Tongue (tissue), 2 donors: ENCODE data around the gene CELF6. TPM values are rescaled to one million over a fixed set of nuclear protein-coding genes. Genes with fewer than 3 reads are reported as not detected.
A peak's percentile ranks its signal among the peaks of the same experiment; 100 is the strongest.

Source experiments
- DNase-seq: peaks from one replicate; pipeline ENCODE4 v3.0.0-alpha.2; 2015
- total RNA-seq: library from RNA; depleted of rRNA; stranded (reverse); fragments of >200 nt; gene quantifications from one replicate; pipeline ENCODE4 v1.2.3, GENCODE V29; 2014

Gene CELF6
- total RNA-seq, 1 donor from 2014 or later: 1.3 TPM

DNA sequence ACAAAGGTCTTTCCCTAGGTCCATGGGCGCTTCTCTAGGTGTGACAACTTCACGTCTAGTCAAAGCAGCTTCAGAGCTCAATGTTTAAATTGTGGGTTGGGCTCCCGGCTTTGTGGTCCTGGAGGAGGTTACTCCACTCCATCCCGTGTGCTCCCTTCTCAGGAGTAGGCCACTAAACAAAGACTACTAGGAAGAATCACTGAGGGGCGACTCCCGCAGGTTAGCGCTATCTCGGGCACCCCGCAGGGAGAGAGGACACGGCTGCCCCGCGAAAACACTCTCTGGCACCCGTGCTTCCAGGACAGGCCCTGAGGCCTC, 48.1 kb downstream of the CELF6 start:
- DNase-seq: peak; percentile 31

DNA sequence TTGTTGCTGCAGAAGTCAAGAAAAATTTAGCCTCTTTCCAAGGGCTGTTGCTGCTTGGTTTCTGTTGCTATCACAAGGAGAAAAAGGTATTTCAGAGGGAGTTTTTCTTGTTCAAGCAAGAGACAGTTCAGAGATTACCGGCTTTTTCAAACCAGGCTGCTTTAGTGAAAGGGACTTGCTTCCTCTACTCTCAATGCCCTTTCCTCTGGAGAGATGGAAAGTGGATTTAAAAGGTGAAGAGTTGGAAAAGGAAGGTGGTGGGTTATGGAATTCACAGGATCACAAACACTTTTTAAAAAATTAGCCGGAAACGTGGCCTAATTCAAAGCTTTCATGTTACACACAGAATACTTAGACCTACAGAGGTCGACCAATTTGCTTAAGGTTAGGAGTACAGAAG, 48.7 kb downstream of the CELF6 start:
- DNase-seq: no peak

DNA sequence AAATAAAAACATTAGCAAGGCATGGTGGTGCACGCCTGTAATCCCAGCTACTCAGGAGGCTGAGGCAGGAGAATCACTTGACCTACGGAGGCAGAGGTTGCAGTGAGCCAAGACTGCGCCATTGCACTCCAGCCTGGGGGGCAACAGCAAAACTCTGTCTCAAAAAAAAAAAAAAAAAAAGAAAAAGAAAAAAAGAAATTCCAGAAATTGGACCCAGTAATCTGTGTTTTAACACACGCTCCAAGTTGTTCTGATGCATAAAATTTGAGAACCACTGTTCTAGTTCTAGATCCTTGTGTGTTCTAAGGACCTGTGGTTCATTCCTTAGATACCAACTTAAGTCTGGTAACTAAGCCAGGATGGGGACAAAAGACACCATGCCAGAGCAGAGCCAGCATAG, 50.2 kb downstream of the CELF6 start:
- DNase-seq: no peak

DNA sequence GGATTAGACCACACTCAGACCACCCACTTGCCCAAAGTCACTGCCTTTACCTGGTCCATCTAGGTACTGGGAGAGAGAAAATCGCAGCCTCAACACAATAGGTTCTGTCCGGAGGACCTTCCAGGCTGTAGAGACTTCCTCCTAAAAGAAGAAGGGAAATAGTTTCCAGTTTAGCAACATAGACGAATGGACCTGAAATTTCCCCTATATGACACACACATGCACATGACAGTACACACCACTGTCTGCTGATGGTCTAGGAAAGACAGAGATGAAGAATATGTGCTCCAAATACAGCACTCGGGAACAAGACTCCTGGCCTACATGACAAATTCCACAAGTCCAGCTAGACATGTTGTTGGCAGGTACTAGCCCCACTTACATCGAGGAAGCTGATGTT, 54.9 kb downstream of the CELF6 start:
- DNase-seq: no peak

DNA sequence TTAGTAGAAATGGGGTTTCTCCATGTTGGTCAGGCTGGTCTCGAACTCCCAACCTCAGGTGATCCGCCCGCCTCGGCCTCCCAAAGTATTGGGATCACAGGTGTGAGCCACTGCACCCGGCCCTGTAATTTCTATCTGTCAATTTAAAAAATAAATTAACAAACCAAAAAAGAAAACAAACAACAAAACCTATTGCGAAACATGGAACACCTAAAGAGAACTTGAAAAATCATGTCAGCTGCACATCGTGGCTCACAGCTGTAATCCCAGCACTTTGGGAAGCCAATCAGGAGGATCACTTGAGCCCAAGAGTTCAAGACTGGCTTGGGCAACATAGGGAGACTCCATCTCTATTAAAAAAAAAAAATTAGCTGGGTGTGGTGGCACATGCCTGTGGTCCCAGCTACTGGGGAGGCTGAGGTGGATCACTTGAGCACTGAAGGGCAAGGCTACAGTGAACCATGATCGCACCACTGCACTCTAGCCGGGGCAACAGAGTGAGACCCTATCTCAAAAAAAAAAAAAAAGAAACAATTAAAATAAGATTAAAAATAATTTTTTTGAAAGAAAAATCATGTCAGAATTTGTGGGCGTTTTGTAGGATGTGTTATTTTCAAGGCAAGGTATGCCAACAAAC, 67.2 kb downstream of the CELF6 start:
- DNase-seq: no peak

DNA sequence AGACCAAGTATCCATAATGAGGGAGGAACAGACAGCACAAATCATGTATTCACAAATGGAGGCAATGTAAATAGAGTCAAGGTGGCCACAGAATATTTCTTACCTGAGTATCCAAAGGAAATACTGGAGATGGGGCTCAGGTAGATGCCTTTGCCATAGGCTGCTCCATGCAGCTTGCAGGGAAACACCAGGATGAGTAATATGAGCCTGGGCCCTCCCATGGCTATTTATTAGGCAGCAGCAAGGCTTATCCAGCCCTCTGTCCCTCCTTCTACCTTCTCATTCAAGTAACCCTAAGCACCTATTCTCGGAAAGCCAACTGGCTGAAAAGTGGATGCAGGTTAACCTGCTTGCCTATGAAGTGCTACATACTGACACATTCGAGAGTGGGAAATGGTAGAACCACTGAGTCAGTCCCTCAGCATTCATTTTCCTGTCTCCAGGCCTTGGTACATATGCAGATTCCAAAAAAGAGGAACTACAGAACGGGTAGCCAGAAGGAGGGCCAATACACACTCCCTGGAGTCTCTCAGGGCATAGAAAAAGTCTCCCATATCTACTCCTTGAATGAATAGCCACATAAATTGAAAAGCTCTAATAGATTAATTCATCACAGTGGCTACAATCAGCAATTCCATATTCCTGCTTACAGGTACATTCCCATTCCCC, 70.7 kb downstream of the CELF6 start:
- DNase-seq: no peak

DNA sequence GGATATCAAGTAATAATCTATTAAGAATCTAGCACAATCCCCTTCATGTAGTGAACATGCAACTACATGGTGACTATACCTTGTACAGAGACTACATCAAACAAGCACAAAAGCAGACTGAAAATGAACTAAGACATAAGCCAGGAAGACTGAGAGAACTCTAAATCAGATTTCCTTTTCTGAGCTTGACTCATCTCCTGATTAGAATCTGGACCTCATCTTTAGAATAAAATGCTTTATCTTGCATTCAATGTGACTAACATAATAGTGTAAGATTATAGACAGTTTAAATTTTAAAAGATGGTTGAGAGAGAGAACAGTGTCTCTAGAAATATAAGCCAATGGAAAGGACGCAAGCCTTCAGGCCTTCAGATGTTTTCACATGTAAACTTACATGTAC, 71.4 kb downstream of the CELF6 start:
- no peak for DNase-seq

DNA sequence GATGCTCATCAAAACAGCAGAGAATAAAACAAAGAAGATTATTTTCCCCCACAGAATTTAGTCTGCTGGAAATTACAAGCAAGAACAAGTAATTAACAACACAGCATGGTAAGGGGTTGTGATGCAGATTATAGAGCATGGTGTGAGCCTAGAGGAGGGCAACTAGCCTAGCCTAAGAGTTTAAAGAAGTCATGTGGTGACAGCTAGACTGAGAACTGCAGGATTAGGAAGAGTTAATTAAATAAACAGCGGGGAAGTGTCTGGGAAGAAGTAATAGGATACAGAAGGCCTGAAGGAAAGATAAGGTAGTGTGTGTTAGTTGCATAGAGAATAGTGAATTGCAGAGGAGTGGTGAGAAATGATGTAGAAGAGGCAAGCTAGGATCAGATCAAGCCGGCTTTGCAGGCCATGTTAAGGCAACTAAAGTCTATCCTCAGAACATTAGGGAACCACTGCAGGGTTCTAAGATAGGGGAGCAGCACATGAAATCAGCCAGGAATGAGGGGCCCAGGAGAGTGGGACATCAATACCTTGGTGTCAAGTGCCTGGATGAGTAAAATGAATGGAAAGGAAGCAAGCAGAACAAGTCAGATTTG, 77.1 kb downstream of the CELF6 start:
- no peak for DNase-seq

DNA sequence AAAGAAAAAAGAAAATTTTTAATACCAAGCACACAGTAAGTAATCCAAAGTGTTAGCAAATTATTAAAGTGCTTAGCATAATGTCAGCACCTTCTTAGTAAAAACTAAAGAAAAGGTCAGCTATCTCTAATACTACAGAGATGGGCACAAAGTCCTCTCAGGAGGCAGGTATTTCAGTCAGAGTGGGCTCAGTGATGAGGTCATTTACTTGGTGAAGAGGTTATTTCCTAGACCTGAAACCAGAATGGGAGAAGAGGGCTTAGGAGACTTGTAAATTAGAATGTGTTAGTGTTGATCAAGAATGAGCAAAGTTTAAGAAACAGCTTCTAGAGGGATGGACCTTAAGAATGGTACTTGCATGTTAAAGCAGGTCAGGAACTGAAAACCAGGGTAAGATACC, 80.3 kb downstream of the CELF6 start:
- DNase-seq: no peak

DNA sequence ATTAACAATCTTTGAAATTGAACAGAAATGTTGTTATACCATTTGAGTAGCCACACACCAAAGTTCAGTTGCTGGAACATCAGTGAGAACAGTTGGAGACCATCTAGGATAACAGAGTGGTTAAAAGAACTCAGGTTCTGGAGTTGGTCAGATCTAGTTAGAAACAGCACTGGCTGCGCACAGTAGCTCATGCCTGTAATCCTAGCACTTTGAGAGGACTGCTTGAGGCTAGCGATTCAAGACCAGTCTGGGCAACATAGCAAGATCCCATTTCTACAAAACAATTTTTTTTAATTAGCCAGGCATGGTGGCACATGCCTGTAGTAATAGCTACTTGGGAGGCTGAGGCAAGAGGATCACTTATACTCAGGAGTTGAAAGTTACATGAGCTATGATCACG, 81.4 kb downstream of the CELF6 start:
- no peak for DNase-seq

DNA sequence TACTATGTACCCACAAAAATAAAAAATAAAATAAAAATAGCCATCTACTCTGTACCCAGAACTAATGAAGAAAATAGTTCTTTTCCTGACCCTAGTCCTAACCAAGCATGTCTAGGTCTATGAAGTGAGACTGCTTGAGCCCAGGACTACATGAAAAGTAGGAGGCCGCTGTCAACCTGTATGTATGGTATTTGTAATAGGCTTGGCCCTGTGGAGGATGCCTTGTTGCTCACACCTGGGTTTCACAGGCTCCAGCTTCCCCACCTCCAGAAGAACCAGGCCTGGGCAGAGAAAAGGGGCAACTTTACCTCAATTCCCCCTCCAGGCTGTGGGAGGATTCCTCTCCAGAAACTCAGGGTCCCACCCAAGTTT, 82.1 kb downstream of the CELF6 start:
- no peak for DNase-seq

DNA sequence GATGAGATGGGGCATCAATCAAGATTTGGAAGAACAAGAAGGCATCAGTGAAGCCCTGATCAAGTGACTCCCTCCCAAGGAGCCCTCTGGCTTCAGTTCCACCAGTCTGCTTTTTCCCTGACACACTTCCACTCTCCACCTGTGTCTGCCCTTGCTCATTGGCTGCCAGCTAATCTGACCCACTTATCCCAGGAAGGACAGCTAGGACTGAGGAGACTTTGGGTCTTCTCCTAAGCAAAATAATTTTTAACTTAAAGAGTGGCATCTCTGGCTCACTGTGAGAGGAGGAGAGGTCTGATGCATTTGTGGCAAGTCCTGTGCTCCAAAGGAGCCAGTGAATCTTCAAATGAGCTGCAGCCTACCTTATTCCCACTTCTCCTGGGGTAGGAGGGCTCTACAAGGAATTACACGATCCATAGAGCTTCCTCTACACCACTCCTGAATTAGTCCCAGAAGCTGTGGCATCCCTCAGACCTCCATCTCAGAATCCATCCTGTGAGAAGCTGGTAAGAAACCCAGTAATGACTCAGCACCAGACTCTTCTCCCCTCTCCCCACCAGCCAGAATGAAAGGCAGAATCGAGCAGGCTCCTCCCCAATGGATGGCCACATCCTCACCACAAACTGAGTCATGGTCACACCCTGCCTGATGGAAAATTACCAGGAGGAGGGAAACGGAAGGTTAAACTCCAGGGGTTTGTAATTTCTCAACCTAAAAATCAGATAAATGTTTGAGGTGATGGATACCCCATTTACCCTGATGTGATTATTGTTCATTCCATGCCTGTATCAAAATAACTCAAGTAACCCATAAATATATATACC, 82.7 kb downstream of the CELF6 start:
- DNase-seq: no peak

DNA sequence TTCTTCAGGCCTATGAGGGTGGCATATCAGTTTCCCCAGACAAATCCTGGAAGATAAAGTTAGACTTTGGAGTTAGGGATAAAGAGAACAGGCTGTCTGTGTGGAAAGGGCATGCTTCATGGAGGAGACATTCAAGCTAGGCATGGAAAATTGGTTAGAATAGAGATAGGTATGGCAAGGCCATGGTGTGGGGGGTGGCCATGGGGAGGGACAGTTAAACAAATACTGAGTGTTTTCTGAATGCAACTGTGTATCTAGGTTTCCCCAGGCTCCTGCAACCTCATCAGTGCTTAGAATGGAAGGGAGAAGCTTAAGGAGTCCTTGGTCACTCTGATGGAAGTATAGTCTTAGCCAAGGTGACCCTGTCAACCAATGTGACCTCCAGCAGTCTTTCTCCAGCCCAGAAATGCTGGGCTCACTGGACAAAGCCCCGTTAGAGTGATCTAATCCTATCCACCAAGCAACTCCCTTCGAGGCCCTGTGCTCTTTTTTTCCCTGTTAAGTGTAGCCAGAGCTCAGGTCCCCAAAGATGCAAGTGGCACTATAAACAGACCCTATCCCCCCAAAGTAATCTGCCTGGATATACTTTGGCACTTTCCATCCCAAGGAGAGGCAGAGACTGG, 83.5 kb downstream of the CELF6 start:
- no peak for DNase-seq

DNA sequence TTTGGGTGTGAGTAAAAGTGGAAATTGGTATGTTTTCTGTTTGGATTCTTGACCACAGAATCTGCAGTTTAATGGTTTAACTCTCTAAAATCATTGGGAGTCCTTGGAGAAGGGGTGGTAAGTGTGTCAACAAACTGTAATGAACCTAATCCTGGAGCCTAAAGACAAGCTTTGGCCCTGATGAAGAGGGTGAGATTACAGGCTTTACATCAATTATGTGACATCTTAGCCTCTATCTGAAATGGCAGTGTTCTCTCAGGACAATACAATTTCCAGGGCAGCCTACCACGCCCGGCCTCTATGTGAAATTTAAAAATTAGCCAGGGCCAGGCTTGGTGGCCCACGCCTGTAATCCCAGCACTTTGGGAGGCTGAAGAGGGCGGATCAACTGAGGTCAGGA, 84.7 kb downstream of the CELF6 start:
- no peak for DNase-seq

Other genes with a start within 250 kb of the CELF6 start
- 111 TPM for gene MYO9A, start 202.0 kb downstream of the CELF6 start, total RNA-seq
- gene SENP8, start 201.8 kb downstream of the CELF6 start, total RNA-seq: 4.7 TPM
- gene GRAMD2A, start 122.4 kb downstream of the CELF6 start, total RNA-seq: 0.51 TPM
- gene PKM, start 89.0 kb downstream of the CELF6 start, total RNA-seq: 951 TPM
- gene PARP6, start 47.6 kb downstream of the CELF6 start, total RNA-seq: 31.4 TPM
- 59.5 TPM for gene HEXA, start 55.9 kb upstream of the CELF6 start, total RNA-seq
- not detected for gene TMEM202, start 78.1 kb upstream of the CELF6 start, total RNA-seq
- gene ARIH1, start 154.2 kb upstream of the CELF6 start, total RNA-seq: 70.5 TPM